ENCODE measurements around the gene EXOC3L4.
"Not testable (repeated sequence)": the region's sequence is repeated elsewhere in the genome, so short reads cannot be mapped to it uniquely, and the experiment has no call there.

The EXOC3L4 gene

DNA sequence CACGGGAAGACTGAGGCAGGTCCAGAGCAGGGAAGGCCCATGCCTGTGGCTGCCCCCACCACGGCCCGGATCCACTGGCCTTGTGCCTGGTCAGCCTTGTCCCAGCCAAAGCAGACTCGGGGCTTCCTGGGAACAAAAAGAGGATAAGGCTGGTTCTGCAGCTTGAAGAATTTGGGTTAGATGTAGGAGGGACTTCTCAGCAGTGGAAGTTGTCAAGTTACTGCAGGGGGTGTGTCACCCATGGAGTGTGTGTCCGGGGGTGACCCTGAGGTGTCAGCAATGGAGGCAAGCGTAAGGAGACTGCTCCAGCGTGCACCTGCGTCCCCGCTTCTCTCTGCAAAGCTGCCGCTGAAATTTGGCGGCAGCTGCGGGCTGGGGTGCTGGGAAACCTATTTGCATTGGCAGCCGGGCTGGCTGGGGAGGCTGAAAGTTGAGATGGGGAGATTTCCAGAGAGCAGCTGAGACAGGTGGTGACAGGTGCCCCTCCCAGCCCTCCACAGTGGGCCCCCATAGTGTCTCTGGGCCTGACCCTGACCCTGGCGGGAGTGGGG lies 16.2 kb downstream of the EXOC3L4 start:
- TF ChIP-seq, protein P1, sequence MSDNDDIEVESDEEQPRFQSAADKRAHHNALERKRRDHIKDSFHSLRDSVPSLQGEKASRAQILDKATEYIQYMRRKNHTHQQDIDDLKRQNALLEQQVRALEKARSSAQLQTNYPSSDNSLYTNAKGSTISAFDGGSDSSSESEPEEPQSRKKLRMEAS (IDR thresholded peaks at IDR 0.05; ENCODE audit: low read depth, low read length): no peak
- TF ChIP-seq MYC (IDR thresholded peaks at IDR 0.05; ENCODE audit: low read depth, low read length) (no peak), POLR2A (IDR thresholded peaks at IDR 0.05; ENCODE audit: extremely low read depth, insufficient read length) (no peak)
- TF ChIP-seq, protein P2, sequence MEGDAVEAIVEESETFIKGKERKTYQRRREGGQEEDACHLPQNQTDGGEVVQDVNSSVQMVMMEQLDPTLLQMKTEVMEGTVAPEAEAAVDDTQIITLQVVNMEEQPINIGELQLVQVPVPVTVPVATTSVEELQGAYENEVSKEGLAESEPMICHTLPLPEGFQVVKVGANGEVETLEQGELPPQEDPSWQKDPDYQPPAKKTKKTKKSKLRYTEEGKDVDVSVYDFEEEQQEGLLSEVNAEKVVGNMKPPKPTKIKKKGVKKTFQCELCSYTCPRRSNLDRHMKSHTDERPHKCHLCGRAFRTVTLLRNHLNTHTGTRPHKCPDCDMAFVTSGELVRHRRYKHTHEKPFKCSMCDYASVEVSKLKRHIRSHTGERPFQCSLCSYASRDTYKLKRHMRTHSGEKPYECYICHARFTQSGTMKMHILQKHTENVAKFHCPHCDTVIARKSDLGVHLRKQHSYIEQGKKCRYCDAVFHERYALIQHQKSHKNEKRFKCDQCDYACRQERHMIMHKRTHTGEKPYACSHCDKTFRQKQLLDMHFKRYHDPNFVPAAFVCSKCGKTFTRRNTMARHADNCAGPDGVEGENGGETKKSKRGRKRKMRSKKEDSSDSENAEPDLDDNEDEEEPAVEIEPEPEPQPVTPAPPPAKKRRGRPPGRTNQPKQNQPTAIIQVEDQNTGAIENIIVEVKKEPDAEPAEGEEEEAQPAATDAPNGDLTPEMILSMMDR (IDR thresholded peaks at IDR 0.05; ENCODE audit: low read depth, low read length): no peak
- DNase-seq (ENCODE audit: low read depth): no peak
- no peak overlapping the region for H3K4me3 ChIP-seq (ENCODE audit: low read depth, low read length)

DNA sequence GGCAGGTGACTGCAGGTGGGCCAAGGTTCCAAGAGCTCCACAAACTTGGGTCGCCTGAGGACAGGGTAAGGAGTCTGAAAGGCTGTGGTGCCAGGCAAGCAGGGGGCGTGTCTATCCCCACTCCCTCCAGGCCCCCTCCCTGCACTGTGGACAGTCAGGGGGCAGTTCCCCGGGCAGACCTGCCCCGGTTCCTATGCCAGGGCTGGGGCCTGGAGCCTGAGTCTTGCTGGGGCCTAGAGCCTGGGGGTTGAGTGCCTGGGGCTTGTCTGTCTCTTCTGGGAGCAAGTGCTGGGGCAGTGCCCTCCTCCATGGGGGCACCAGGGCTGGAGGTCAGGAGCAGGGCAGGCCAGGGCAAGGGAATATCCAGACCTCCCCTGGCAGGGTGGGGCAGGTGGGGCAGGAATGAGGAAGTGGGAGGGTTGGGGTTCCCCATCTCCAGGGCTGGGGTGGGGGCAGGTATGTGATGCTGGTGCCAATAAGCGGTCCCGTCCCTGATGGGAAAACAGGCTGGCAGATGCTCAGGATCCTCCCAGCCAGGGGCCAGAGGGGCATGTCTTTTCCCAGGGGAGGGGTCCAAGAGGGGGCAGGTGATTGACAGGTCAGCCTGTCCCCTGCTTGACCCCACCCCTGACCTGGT lies 16.8 kb downstream of the EXOC3L4 start:
- TF ChIP-seq, protein P1 (IDR thresholded peaks at IDR 0.05; ENCODE audit: low read depth, low read length): no peak
- TF ChIP-seq MYC (IDR thresholded peaks at IDR 0.05; ENCODE audit: low read depth, low read length): no peak
- TF ChIP-seq, protein P2 (IDR thresholded peaks at IDR 0.05; ENCODE audit: low read depth, low read length): no peak
- DNase-seq (ENCODE audit: low read depth): no peak
- H3K4me3 ChIP-seq (ENCODE audit: low read depth, low read length): no peak overlapping the region

DNA sequence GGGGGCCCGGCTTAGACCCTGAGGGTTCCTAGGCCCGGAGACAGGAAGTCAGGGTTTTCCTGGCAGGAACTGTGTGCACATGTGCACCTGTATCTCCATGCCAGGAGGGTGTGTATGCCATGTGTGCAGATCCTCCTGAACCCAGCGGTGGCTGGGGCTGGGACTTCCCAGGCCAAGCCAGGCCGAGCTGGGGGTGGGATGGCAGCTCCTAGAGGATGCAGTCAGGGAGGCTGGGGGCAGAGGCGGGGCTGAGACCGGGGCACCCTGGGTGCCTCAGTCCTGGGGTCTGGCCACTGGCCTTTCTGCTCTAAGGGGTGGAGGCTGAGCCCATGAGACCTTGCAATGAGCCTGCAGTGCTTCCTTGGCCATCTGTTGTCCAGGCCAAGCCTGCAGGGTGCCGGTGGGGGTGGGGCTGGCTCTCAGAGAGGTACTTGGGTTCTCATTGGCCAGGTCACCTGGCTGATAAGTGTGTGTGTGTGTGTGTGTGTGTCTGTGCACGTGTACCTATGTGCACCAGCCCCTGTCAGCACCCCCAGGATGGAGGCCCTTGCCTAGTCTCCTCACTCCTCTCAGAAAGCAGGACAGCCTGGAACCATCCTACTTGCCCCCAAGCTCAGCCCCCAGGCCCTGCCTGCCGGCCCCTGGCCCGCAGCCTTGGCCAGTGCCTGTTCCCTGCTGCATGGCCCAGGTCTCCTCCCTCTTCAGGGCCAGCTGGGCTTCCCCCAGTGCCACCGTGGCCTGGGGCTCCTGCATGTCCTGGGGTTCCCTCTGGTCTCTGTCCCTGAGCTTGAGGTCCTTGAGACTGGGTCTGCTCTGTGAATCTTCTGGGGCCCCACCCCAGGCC lies 18.1 kb downstream of the EXOC3L4 start:
- DNase-seq (ENCODE audit: low read depth): no peak
- TF ChIP-seq MYC (IDR thresholded peaks at IDR 0.05; ENCODE audit: low read depth, low read length): no peak
- TF ChIP-seq, protein P1 (IDR thresholded peaks at IDR 0.05; ENCODE audit: low read depth, low read length): no peak
- TF ChIP-seq POLR2A (IDR thresholded peaks at IDR 0.05; ENCODE audit: extremely low read depth, insufficient read length): no peak
- TF ChIP-seq, protein P2 (IDR thresholded peaks at IDR 0.05; ENCODE audit: low read depth, low read length): no peak
- H3K4me3 ChIP-seq (ENCODE audit: low read depth, low read length): no peak overlapping the region

DNA sequence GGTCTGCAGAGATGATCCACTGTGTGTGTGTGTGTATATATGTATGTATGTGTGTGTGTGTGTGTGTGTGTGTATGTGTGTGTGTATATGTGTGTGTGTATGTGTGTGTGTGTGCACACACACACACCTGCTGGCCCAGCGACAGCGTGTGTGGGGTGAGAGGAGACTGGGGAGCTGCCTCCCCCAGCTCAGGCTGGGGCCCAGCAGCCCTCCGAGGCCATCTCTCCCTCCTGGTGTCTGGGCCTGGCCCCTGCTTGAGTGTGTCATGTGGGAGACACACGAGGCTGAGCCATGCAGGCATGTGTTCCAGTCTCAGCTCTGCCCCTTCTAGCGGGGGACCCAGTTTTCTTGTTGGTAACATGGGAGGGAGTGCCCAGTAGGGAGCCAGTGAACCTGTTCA lies 18.8 kb downstream of the EXOC3L4 start:
- DNase-seq (ENCODE audit: low read depth): no peak
- TF ChIP-seq POLR2A (IDR thresholded peaks at IDR 0.05; ENCODE audit: extremely low read depth, insufficient read length) (no peak), MYC (IDR thresholded peaks at IDR 0.05; ENCODE audit: low read depth, low read length) (no peak)
- TF ChIP-seq, protein P2 (IDR thresholded peaks at IDR 0.05; ENCODE audit: low read depth, low read length): no peak
- TF ChIP-seq, protein P1 (IDR thresholded peaks at IDR 0.05; ENCODE audit: low read depth, low read length): no peak
- no peak overlapping the region for H3K4me3 ChIP-seq (ENCODE audit: low read depth, low read length)

DNA sequence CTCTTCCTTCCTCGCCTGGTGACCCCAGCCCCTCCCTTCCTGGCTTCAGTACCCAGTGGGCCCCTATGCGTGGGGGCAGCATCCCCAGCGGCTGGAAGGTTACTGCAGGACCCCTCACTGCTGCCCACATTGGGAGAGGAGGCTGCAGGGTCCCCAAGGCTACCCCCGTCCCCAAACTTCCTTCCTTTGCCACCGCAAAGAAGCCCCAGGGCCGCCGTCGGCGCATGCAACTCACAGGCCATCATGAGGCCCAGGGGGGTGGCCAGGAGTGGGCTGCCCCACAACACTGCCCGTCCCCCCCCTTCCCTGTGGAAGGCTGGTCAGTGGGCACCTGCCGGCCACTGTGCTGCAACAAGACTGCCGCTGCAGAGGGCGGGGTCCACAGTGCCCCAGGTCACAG lies 19.2 kb downstream of the EXOC3L4 start:
- no peak overlapping the region for H3K4me3 ChIP-seq (ENCODE audit: low read depth, low read length)
- DNase-seq (ENCODE audit: low read depth): no peak
- TF ChIP-seq, protein P1 (IDR thresholded peaks at IDR 0.05; ENCODE audit: low read depth, low read length): no peak
- TF ChIP-seq POLR2A (IDR thresholded peaks at IDR 0.05; ENCODE audit: extremely low read depth, insufficient read length): no peak
- no peak for TF ChIP-seq MYC (IDR thresholded peaks at IDR 0.05; ENCODE audit: low read depth, low read length)
- TF ChIP-seq, protein P2 (IDR thresholded peaks at IDR 0.05; ENCODE audit: low read depth, low read length): no peak

DNA sequence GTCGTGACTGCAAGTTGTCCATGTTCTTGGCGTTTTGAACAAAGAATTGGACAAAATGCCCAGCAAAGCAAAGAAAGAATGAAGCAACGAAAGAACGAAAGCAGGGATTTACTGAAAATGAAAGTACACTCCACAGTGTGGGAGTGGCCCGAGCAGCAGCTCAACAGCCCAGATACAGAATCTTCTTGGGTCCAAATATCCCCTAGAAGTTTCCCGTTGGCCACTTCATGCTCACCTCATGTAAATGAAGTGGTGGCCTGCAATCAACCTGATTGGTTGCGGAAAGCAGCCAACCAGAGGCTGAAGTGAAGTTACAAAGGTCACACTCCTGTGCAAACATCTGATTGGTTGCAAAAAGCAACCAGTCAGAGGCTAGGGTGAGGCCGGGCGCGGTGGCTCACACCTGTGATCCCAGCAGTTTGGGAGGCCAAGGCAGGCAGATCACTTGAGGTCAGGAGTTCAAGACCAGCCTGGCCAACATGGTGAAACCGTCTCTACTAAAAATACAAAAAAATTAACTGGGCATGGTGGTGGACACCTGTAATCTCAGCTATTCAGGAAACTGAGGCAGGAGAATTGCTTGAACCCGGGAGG lies 20.7 kb downstream of the EXOC3L4 start:
- not testable (repeated sequence) for H3K4me3 ChIP-seq (ENCODE audit: low read depth, low read length); DNase-seq (ENCODE audit: low read depth)
